CD4-positive, alpha-beta T cell treated with Interleukin-4 for 4 hours (primary cell): ENCODE results near the gene TMTC2.

Experiments used
- DNase-seq: peaks from one replicate; pipeline ENCODE4 v3.0.0-alpha.2; 2020

The TMTC2 gene

DNA sequence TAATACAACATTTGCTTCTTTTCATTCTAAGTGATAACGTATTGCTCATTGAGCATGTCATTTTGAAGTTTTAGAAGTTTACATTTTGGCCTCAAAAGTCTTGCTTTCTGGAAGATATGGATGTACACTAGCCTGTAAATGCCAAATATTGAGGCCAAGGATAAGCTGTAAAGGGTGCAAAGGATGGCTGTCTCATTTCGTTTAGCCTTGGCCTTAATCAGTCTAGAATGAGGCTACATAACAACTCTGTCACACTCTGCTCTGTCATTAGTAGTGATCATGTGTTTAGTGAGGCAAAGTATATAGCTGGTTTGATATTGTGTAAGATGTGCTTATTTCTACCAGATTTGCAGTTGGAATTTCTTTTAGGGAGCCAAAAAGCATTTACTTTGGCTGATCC lies 344.5 kb downstream of the TMTC2 start:
- DNase-seq, result no peak

DNA sequence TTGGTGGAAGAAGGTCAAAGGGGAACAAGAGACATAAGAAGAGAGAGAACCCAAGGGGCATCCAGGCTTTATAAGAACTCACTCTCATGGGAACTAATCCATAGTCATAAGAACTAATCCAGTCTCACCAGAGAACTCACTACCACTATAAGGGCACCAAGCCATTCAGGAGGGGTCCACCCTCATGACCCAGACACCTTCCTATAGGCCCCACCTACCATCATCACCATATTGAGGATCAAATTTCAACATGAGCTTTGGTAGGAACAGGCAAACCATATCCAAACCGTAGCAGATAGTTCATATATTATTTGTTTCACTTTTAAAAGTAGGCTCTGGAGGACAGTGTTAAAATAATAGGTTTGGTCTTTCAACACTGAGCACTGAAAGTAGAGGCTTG lies 350.1 kb downstream of the TMTC2 start:
- no peak for DNase-seq

GRCh38 chr12:83039413-83039812 lies 352.7 kb downstream of the TMTC2 start:
- no peak for DNase-seq

DNA sequence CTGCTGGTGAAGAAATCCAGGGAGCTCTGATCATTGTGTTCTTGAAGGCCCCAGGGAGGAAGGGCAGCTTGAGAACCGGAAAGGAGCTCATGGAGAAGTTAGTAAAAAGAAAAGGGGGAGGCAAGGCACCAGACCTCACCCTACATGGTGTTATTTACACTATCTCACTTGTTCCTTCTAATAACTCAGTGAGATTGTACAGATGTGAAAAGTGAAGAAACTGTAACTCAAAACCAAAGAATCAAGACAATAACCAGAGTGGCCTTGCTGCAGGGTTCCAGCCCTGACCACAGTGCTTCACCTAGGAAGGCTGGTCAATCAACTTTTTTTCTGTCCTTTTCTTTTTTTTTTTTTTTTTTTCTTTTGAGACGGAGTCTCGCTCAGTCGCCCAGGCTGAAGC lies 353.6 kb downstream of the TMTC2 start:
- no peak for DNase-seq

GRCh38 chr12:83040991-83041390 lies 354.3 kb downstream of the TMTC2 start:
- DNase-seq, result no peak

DNA sequence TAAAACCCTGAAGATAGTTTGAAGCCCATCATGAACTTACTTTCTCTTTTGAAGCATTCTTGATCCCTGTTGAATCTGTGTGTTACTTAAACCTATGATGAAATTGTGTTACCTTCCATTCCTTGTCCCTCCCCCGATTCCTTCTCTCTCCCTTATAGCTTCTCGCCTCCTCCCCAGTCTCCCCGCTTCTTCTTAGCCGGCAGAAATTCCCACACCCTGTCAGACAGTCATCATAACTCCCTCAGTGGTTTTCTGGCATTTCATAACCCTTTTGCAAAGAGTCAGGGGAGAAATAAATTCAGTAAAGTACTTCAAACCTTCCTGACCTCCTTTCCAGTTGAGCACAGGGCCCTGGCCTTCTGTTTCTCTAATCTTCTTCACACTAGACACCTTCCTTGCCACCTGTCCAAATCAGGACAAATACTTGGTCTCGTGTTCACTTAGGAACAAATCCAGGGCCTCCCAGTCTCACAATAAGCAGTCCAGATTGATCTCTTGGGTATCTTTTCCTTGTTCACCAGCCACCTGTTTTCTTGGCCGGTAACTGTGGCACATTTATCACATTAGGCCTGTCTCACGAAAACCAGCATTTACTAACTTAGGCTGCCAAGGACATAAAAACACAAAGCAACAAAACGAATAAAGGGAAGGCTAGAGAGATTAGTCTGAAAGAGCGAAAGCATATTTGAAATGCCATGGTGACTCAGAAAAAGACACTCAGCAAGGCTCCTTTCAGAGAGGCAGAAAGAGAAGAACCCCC lies 355.9 kb downstream of the TMTC2 start:
- DNase-seq, result no peak

DNA sequence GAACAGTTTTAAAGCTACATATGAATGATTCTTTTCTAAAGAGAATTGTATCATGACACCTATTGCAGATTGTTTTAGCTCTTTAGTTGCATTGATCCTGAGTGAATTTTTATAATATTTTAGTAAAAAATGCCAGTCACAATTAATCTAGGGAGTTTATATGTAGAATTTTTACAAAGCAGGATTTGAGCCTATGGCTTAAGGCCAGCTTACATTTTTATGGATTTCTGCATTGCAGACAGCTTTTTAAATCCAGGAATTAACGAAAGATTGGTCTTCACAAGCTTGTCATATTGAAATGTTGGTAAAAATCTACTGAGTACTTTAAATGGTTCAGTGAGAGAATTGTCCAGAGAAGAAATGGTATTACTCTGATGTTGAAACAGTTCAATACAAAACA lies 358.0 kb downstream of the TMTC2 start:
- DNase-seq, result no peak

DNA sequence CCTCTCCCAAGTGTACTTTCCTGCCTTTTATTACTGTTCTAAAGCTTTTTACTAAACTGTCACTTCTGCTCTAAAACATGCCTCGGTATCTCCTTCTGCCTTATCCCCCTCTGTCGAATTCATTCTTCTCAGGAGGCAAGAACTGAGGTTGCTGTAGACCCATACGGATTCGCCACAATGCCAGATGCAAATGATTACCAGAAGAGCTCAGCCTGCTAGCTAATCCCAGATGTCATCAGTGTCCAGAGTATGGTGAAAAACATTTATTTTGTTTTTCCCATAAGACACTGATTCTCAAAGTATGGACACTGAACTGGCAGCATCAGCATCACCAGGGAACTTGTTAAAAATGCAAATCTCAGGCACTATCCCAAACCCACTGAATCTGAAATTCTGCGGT lies 359.3 kb downstream of the TMTC2 start:
- DNase-seq, result no peak

GRCh38 chr12:83049306-83049705 lies 362.6 kb downstream of the TMTC2 start:
- no peak for DNase-seq

GRCh38 chr12:83052890-83053541 lies 366.3 kb downstream of the TMTC2 start:
- DNase-seq, result no peak

GRCh38 chr12:83057436-83057835 lies 370.7 kb downstream of the TMTC2 start:
- DNase-seq, result no peak

GRCh38 chr12:83059107-83059506 lies 372.4 kb downstream of the TMTC2 start:
- no peak for DNase-seq

- no peak for DNase-seq
Measured at GRCh38 chr12:83065562-83065961, 378.9 kb downstream of the TMTC2 start.

DNA sequence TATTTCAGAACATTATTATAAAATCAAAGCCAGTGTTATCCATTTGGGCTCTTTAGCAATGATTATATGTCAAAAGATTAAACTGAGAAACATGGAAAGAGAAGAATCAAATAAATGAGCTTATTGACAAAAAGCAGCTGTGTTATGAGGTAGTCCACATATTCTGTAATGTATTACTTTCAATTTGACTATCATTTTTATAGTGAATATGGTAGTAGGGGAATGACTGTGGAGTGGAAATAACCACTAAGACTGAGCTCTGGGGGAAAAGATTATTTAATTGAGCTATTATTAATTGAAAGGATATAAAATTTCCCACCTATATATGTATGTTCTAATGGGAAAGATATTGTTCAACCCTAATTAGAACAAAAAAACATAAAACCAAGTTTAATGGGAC lies 381.3 kb downstream of the TMTC2 start:
- DNase-seq, result no peak

- DNase-seq, result no peak
Measured at GRCh38 chr12:83074358-83074894, 387.7 kb downstream of the TMTC2 start.

GRCh38 chr12:83075471-83075870 lies 388.8 kb downstream of the TMTC2 start:
- DNase-seq, result no peak

GRCh38 chr12:83077041-83077440 lies 390.3 kb downstream of the TMTC2 start:
- DNase-seq, result no peak

GRCh38 chr12:83082690-83083276 lies 396.1 kb downstream of the TMTC2 start:
- DNase-seq, result no peak

- DNase-seq, result no peak
Measured at GRCh38 chr12:83083616-83084015, 396.9 kb downstream of the TMTC2 start.

- no peak for DNase-seq
Measured at GRCh38 chr12:83084516-83085234, 398.0 kb downstream of the TMTC2 start.

- no peak for DNase-seq
Measured at GRCh38 chr12:83086023-83086422, 399.3 kb downstream of the TMTC2 start.

DNA sequence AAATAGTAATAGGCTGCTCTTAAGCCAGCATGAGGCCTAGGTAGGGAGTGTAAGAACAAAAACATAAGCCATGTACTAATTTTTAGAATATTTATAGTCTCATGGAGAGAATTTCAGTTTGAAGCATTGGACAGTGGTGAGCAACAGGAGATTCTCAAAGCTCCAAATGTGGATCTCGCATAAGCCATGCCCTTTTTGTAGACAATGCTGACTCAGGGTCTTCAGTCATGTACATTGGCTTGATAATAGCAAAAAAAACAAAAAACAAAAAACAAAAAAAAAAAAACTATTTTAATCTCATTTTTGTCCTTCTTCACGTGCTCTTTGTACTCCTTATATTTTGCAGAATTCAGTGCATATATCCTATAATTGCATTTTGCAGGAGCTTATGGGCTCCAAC lies 402.9 kb downstream of the TMTC2 start:
- no peak for DNase-seq

GRCh38 chr12:83092129-83092528 lies 405.4 kb downstream of the TMTC2 start:
- no peak for DNase-seq
